ENCODE results near the gene CRTC1. TPM values are rescaled to one million over a fixed set of nuclear protein-coding genes. Genes with fewer than 3 reads are reported as not detected.

The CRTC1 gene
- total RNA-seq, 2 experiments from 2014 or later: 5.9 to 6.4 TPM

DNA sequence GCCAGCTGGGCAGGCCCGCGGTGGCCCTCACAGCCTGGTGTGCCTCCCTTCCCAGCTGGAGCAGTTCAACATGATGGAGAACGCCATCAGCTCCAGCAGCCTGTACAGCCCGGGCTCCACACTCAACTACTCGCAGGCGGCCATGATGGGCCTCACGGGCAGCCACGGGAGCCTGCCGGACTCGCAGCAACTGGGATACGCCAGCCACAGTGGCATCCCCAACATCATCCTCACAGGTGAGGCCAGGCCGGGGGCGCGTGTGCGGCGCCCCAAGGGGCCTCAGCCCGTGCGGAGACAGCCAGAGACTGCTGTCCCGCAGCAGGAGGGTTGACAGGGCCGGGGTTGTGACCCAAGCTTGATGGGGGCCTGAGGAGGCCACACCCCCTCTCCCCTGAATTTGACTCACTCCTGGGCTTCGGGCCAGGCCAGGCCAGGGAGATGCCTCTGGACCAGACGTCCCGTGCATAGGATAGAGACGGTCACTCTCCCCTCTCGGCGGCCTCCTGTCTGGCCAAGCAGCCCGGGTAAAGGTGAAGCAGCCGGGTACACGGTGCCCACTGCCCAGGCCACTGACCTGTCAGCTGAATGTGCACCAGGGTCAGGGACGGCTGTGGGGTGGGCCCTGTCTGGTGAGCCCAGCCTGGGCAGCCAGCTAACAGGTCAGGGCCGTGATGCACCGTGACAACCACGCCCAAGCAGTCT, 92.3 kb downstream of the CRTC1 start:
- CTCF ChIA-PET: no interaction called here
- peaks cover 2% of the 10 kb centered on the region for H3K4me1 Mint-ChIP-seq
- H3K27me3 Mint-ChIP-seq: no peaks in the 10 kb centered on the region
- H3K36me3 Mint-ChIP-seq: no peaks in the 10 kb centered on the region
- DNase-seq: no peak
- H3K4me3 Mint-ChIP-seq: no peak overlapping the region
- no peak for ATAC-seq
- no peaks in the 10 kb centered on the region for H3K9me3 Mint-ChIP-seq (ENCODE audit: low read depth)
- no peak overlapping the region for H3K27ac Mint-ChIP-seq

DNA sequence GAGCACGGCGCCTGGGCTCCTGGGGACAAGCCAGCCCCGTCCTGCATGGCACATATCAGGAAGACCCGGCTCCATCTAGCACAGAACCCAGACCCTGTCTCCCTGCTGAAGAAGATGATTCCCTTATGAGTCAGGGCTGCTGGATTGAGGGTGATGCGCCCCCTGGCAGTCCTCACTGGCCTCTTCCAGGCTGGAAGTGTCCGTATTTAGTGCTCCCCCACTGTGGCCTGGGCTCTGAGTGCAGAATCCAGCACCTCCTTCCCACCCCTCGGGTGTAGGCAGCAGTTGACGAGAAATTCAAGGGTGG, 92.8 kb downstream of the CRTC1 start:
- no peak overlapping the region for H3K4me3 Mint-ChIP-seq
- CTCF ChIA-PET: no interaction called here

DNA sequence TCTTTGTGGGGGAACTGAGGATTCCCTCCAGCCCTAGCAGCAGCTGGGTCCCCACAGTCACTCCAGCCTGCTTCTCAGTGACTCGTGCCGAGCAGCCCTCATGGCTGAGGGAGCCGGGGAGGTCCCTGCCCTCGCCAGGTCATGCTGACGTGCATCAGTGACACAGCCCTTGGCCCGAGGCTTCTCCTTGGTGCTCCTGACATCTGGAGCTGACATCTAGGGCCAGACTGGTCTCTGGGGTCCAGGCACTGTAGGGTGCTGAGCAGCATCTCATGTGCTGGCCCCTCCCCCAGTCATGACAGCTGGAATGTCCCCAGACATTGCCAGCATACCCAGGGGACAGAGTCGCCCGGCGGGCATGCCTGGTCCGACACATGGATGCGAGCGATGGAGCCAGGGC, 93.3 kb downstream of the CRTC1 start:
- CTCF ChIA-PET: no interaction called here
- ATAC-seq: no peak

More for the DNA sequence above, 92.8 kb downstream of the CRTC1 start:
- no peaks in the 10 kb centered on the region for H3K9me3 Mint-ChIP-seq (ENCODE audit: low read depth)
- ATAC-seq: no peak
- no peaks in the 10 kb centered on the region for H3K27me3 Mint-ChIP-seq
- H3K36me3 Mint-ChIP-seq: no peaks in the 10 kb centered on the region
- DNase-seq: no peak
- H3K27ac Mint-ChIP-seq: no peak overlapping the region
- peaks cover 2% of the 10 kb centered on the region for H3K4me1 Mint-ChIP-seq

DNA sequence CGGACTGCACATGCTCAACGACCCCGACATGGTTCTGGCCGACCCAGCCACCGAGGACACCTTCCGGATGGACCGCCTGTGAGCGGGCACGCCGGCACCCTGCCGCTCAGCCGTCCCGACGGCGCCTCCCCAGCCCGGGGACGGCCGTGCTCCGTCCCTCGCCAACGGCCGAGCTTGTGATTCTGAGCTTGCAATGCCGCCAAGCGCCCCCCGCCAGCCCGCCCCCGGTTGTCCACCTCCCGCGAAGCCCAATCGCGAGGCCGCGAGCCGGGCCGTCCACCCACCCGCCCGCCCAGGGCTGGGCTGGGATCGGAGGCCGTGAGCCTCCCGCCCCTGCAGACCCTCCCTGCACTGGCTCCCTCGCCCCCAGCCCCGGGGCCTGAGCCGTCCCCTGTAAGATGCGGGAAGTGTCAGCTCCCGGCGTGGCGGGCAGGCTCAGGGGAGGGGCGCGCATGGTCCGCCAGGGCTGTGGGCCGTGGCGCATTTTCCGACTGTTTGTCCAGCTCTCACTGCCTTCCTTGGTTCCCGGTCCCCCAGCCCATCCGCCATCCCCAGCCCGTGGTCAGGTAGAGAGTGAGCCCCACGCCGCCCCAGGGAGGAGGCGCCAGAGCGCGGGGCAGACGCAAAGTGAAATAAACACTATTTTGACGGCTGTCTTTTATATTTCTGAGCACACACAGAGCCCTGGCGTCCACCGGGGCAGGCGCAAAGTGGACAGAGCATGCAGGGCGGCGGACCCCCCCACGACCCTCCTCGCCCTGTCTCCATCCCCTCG, 94.0 kb downstream of the CRTC1 start:
- Mint-ChIP-seq H3K27me3 (no peaks in the 10 kb centered on the region), H3K27ac (no peak overlapping the region), H3K4me3 (no peak overlapping the region), H3K4me1 (peaks cover 2% of the 10 kb centered on the region), H3K9me3 (ENCODE audit: low read depth) (no peaks in the 10 kb centered on the region), H3K36me3 (no peaks in the 10 kb centered on the region)
- ATAC-seq (no peak), DNase-seq (no peak)
- CTCF ChIA-PET: no interaction called here

More for the DNA sequence above, 93.3 kb downstream of the CRTC1 start:
- no peaks in the 10 kb centered on the region for H3K27me3 Mint-ChIP-seq
- no peak overlapping the region for H3K4me3 Mint-ChIP-seq
- no peak overlapping the region for H3K27ac Mint-ChIP-seq
- peaks cover 2% of the 10 kb centered on the region for H3K4me1 Mint-ChIP-seq
- no peaks in the 10 kb centered on the region for H3K9me3 Mint-ChIP-seq (ENCODE audit: low read depth)
- H3K36me3 Mint-ChIP-seq: no peaks in the 10 kb centered on the region
- DNase-seq: no peak

DNA sequence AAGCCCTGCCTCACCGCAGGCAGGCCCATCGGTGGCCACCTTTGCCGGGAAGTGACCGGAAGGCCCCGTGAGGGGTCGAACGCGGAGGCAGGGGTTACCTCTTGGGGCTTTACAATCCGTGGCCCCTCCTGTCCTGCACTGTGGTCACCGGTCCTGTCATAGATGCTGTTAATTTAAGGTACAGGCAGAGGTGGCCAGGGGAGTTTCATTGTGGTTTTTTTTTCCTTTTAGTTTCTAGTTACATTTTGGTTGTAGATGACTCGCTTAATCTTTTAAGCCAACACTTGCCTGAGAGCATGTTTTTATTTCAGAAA, 94.6 kb downstream of the CRTC1 start:
- H3K27me3 Mint-ChIP-seq: no peaks in the 10 kb centered on the region
- H3K4me3 Mint-ChIP-seq: no peak overlapping the region
- no peaks in the 10 kb centered on the region for H3K9me3 Mint-ChIP-seq (ENCODE audit: low read depth)
- CTCF ChIA-PET: no interaction called here
- H3K36me3 Mint-ChIP-seq: no peaks in the 10 kb centered on the region
- no peak overlapping the region for H3K27ac Mint-ChIP-seq
- DNase-seq (no peak), ATAC-seq (no peak)
- peaks cover 2% of the 10 kb centered on the region for H3K4me1 Mint-ChIP-seq

DNA sequence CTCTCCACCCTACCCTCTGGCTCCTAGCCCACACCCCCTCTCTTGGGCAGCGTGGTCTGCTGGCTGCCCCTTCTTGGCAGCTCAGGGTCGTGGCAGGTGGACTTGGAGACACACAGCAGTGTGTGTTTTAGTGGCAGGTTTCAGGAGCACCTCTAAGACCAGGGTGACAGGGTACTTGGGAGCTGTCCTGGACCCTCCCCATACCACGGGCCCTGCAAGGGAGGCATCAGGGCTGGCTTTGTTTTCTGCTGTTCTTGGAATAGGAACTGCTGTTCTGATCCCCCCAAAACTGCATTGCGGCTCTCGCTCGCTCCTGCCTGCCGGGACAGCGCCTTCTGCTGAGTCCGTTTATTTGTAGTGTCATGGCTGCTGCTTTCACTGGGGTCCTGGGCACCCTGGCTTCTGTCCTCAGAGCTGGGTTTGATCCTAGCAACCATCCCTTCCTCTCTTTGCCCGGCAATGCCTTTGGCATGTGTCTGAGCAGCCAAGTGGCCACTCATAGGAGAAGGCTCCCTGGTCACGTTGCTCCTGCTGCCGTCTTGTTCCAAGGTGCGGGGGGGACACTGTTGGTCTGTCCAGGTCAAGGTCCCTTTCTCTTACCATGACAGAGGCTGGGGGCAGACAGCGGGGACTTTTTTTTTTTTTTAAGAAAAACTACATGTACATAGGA, 95.5 kb downstream of the CRTC1 start:
- no peak for DNase-seq
- CTCF ChIA-PET: no interaction called here
- Mint-ChIP-seq H3K9me3 (ENCODE audit: low read depth) (no peaks in the 10 kb centered on the region), H3K4me1 (peaks cover 2% of the 10 kb centered on the region), H3K27me3 (no peaks in the 10 kb centered on the region), H3K4me3 (no peak overlapping the region), H3K27ac (no peak overlapping the region), H3K36me3 (no peaks in the 10 kb centered on the region)
- no peak for ATAC-seq

DNA sequence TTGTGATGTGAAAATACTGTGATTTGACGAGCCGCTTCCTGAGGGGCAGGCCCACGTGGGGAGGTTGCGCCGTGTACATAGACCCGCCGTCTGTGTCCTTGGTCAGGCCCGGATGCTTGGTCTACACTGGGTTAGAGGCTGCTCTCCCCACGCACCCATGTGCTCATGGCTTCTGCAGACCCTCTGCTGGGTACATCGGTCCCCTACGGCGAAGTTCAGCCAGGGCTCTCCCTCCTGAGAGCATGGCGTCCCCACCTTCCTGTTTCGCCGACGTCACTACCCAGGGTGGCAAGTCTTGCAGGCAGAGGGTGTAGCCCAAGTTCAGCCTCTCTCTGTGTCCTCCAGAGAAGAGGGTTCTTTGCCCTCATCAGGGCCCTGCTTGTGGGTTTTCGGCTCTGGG, 96.6 kb downstream of the CRTC1 start:
- ATAC-seq (no peak), DNase-seq (no peak)
- no peak overlapping the region for H3K4me3 Mint-ChIP-seq
- peaks cover 2% of the 10 kb centered on the region for H3K4me1 Mint-ChIP-seq
- CTCF ChIA-PET: interaction anchor here (1.5 kb wide), 1 partner anchor 67 kb away, joined by 4 read pairs; no protein-coding TSS in a partner anchor
- no peak overlapping the region for H3K27ac Mint-ChIP-seq
- H3K27me3 Mint-ChIP-seq: no peaks in the 10 kb centered on the region
- H3K9me3 Mint-ChIP-seq (ENCODE audit: low read depth): no peaks in the 10 kb centered on the region
- H3K36me3 Mint-ChIP-seq: no peaks in the 10 kb centered on the region

DNA sequence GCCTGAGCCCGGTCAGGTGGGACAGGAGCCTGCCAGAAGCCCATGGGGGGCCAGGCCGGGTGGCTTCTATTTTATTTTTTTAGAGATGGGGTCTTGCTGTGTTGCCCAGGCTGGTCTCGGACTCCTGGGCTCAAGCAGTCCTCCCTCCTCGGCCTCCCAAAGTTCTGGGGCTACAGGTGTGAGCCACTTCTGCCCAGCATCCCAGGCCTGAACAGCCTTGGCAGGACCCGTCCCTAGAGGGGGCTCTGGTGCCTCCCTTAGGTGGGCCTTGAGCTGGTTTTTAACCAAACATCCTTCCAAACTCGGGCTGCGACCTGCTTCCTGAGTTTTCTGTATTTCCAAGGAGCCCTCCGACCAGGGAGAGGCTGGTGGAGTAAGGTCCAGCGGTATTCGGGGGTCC, 97.2 kb downstream of the CRTC1 start:
- Mint-ChIP-seq H3K9me3 (ENCODE audit: low read depth) (no peaks in the 10 kb centered on the region), H3K4me3 (no peak overlapping the region), H3K4me1 (peaks cover 5% of the 10 kb centered on the region), H3K36me3 (no peaks in the 10 kb centered on the region), H3K27me3 (peaks cover 4% of the 10 kb centered on the region), H3K27ac (no peak overlapping the region)
- CTCF ChIA-PET: interaction anchor here (1.5 kb wide), 1 partner anchor 67 kb away, joined by 4 read pairs; no protein-coding TSS in a partner anchor
- DNase-seq (no peak), ATAC-seq (no peak)

DNA sequence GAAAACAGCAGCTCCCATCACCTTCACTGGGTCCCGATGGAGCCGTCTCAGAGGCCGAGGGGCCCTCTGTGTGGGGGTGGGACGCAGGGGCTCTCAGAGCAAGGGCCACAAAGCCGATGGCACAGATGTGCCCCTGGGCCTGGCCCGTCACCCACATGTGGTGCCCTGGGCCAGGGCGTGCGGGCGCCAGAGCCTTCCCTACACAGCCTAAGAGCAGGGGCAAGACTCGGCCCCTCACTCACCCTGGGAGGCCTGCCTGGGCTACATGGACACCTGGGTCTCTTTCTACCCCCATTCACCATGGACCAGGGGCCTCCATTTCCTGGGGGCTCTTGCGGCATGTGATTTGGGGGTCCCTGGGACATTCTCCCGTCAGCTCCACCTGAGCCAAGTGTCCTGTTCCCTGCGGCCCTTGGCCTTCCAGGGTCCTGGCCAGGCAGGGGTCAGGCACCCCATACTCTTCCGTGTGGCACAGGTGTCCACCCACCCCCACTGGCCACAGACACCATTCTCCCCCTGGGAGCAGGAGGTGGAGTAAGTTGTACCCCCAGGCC, 97.6 kb downstream of the CRTC1 start:
- Mint-ChIP-seq H3K27ac (no peak overlapping the region), H3K36me3 (no peaks in the 10 kb centered on the region), H3K27me3 (peaks cover 7% of the 10 kb centered on the region), H3K9me3 (ENCODE audit: low read depth) (no peaks in the 10 kb centered on the region), H3K4me3 (no peak overlapping the region), H3K4me1 (peaks cover 8% of the 10 kb centered on the region)
- ATAC-seq (no peak), DNase-seq (no peak)
- CTCF ChIA-PET: interaction anchor here (1.5 kb wide), 1 partner anchor 66 kb away, joined by 4 read pairs; no protein-coding TSS in a partner anchor

DNA sequence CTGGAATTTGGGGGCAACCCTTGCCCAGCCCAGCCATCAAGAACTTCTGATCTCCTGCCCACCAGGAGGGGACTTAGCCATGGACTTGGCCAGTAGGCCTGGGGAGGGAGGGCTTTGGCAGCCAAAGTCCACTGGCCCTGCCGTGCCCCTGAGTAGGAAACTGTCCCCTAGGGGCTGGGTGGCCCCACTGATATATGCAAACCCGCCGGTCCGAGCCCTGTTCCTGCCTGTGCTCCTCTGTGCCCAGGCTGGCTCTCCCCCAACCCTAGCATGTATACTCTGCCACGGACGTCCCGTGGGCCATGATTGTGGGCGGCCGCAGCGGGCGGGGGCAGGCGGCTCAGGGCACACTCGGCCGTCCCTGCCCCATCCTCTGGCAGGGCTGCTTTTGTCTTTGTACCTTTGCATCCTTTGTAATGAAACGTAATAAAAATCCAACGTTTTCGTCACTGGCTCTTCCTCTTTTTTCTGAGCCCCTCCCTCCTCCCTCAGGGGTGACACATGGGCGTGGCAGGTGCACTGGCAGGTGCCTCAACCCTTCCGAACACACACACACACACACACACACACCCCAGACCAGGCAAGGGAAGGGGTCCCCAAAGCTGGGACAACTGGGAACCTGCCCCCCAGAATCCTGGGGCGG, 98.5 kb downstream of the CRTC1 start:
- no peak overlapping the region for H3K4me3 Mint-ChIP-seq
- CTCF ChIA-PET: interaction anchor here (1.5 kb wide), 1 partner anchor 65 kb away, joined by 4 read pairs; no protein-coding TSS in a partner anchor
- no peaks in the 10 kb centered on the region for H3K9me3 Mint-ChIP-seq (ENCODE audit: low read depth)
- no peak for ATAC-seq
- H3K4me1 Mint-ChIP-seq: peaks cover 8% of the 10 kb centered on the region
- no peaks in the 10 kb centered on the region for H3K36me3 Mint-ChIP-seq
- peaks cover 16% of the 10 kb centered on the region for H3K27me3 Mint-ChIP-seq
- no peak for DNase-seq
- no peak overlapping the region for H3K27ac Mint-ChIP-seq

DNA sequence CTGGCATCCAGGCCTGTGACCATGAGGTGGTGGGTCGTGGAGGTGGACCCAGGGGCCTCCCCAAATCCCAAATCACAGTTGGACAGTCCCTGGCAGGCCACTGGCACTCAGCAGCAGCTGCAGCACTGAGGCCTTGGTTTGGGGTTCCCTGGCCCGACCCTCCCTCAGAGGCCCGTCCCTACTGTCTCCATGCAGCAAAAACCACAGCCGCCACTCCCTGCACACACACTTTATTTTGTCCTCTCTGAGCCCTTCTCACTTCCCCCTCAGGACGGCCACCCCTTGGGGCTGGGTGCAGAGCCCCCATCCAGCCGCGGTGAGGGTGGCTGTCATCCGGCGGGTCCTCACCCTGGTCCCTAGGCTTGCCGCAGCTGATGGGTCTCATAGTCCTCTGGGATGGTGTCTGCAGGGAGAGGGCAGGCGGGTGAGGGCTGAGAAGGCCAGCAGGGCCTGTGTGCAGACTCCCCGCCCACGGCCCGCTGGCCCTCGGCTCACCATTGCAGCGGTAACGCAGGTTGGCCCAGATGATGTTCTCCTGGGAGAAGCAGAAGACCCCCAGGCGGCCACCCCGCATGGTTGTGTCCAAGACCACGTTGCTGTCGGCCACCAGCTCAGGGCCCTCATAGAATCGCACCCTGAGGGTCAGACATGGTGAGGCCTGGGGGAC, 99.2 kb downstream of the CRTC1 start:
- CTCF ChIA-PET: no interaction called here
- DNase-seq: no peak
- no peak for ATAC-seq
- H3K4me1 Mint-ChIP-seq: peaks cover 14% of the 10 kb centered on the region
- H3K36me3 Mint-ChIP-seq: peaks cover 3% of the 10 kb centered on the region
- H3K4me3 Mint-ChIP-seq: no peak overlapping the region
- H3K9me3 Mint-ChIP-seq (ENCODE audit: low read depth): no peaks in the 10 kb centered on the region
- no peak overlapping the region for H3K27ac Mint-ChIP-seq
- H3K27me3 Mint-ChIP-seq: peaks cover 23% of the 10 kb centered on the region

DNA sequence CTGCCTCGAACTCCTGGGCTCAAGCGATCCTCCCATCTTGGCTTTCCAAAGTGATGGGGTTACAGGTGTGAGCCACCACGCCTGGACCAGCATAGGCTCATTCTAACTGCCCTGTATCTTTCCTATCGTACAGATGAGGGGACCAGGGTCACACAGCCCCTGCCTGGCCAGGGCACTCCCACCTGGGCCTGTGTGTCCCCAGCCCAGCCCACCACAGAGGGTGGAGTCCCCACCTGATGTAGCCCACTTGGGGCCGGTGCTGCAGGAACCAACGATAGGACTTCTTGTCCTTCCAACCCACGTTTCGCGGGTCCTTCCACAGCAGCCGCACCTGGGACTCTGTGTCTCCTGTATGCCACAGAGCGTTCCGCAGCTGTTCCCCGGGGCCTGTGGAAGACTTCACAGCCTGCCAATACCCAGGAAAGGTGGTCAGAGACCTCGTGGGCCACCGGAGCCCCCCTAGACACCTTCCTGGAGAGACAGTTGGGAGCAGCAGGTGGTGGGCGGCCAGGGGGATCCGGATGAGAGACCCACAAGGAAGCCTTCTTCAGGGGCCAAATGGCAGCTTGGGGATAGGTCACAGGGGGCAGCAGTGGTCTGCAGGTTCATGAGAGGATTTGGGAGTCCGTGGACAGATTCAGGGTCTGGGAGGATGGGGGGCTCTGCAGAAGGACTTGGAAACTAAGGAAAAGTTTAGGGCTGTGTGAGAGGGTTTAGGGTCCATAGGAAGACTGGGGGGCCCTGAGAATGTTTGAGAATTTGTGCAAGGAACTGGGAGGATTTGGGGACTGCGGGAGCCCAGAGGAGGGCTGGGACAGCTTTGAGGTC, 100.7 kb downstream of the CRTC1 start:
- Mint-ChIP-seq H3K27me3 (peaks cover 35% of the 10 kb centered on the region), H3K9me3 (ENCODE audit: low read depth) (no peaks in the 10 kb centered on the region), H3K4me1 (peaks cover 19% of the 10 kb centered on the region), H3K27ac (no peak overlapping the region), H3K36me3 (peaks cover 3% of the 10 kb centered on the region), H3K4me3 (no peak overlapping the region)
- no peak for DNase-seq
- CTCF ChIA-PET: no interaction called here
- no peak for ATAC-seq
